Measurements from ENCODE around the gene ABI2.

GRCh38 chr2:203328760-203329540 lies 756 bp downstream of the ABI2 start:
- TF ChIP-seq BHLHE40 (IDR thresholded peaks at IDR 0.05; ENCODE audit: low read depth, low read length) (no peak), POLR2A (IDR thresholded peaks at IDR 0.05; ENCODE audit: low read depth, low read length) (no peak), CTCF (conservative IDR thresholded peaks at IDR 0.05; ENCODE audit: low read depth, low read length) (no peak), MAZ (IDR thresholded peaks at IDR 0.05; ENCODE audit: borderline replicate concordance, low read depth, low read length) (no peak), CHD1 (IDR thresholded peaks at IDR 0.05; ENCODE audit: low read depth, low read length) (no peak), CEBPB (IDR thresholded peaks at IDR 0.05; ENCODE audit: low read depth, low read length) (no peak), RFX5 (IDR thresholded peaks at IDR 0.05; ENCODE audit: low read depth, low read length) (no peak), USF2 (IDR thresholded peaks at IDR 0.05; ENCODE audit: low read depth, low read length) (no peak), RAD21 (IDR thresholded peaks at IDR 0.05; ENCODE audit: low read length) (no peak), MAFK (IDR thresholded peaks at IDR 0.05; ENCODE audit: low read depth, low read length) (no peak), NFE2L2 (IDR thresholded peaks at IDR 0.05; ENCODE audit: low read depth, low read length) (no peak), MXI1 (IDR thresholded peaks at IDR 0.05; ENCODE audit: borderline replicate concordance, low read depth, low read length) (peak; percentile 84), RCOR1 (IDR thresholded peaks at IDR 0.05; ENCODE audit: insufficient replicate concordance, low read length) (no peak)
- TF ChIP-seq, protein P1, sequence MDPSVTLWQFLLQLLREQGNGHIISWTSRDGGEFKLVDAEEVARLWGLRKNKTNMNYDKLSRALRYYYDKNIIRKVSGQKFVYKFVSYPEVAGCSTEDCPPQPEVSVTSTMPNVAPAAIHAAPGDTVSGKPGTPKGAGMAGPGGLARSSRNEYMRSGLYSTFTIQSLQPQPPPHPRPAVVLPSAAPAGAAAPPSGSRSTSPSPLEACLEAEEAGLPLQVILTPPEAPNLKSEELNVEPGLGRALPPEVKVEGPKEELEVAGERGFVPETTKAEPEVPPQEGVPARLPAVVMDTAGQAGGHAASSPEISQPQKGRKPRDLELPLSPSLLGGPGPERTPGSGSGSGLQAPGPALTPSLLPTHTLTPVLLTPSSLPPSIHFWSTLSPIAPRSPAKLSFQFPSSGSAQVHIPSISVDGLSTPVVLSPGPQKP (IDR thresholded peaks at IDR 0.05; ENCODE audit: borderline replicate concordance, low read depth, low read length), result no peak
